H1 (cell line): ENCODE results near the gene TSSK6. TPM values are rescaled to one million over a fixed set of nuclear protein-coding genes. Genes with fewer than 3 reads are reported as not detected.

Source experiments
- CTCF ChIA-PET: fragments of 300-600 bp; sonication (Branson Sonifier 250); formaldehyde crosslinking; loops from one replicate; lab custom pipeline; 2021; ENCODE audit not compliant: partially characterized antibody; lab: Charles Lee
- POLR2A ChIA-PET: fragments of 300-600 bp; sonication (Branson Sonifier 250); formaldehyde crosslinking; loops from one replicate; lab custom pipeline; 2021; ENCODE audit warnings: inconsistent platforms; ENCODE audit not compliant: partially characterized antibody; lab: Charles Lee
- DNase-seq, 2 experiments: peaks; one replicate each; pipeline versions ENCODE4 v3.0.0 to v3.0.0-alpha.2; 2010 to 2022; ENCODE audit warnings: low spot score in 2 of 2, low read depth in 1 of 2, mixed read lengths in 1 of 2
- FAIRE-seq: peaks from 2 replicates; lab custom pipeline; 2011; peaks lifted over from hg19 to GRCh38; lab: Jason Lieb, UNC
- H2AFZ ChIP-seq: 2 replicates; pipeline ENCODE4 v1.8.1; 2012; ENCODE audit warnings: low read length, inconsistent platforms
- H2AK5ac ChIP-seq: 2 replicates; pipeline ENCODE4 v1.6.1; 2013; ENCODE audit warnings: low read depth, low read length
- H2BK120ac ChIP-seq: replicated peaks from 2 replicates; pipeline ENCODE3; 2013; ENCODE audit warnings: low read depth, low read length, inconsistent platforms
- H2BK12ac ChIP-seq: 2 replicates; pipeline ENCODE4 v1.6.1; 2013; ENCODE audit warnings: low read depth, low read length
- H2BK15ac ChIP-seq: 2 replicates; pipeline ENCODE4 v1.6.1; 2013; ENCODE audit warnings: low read length
- H2BK20ac ChIP-seq: 2 replicates; pipeline ENCODE4 v1.6.1; 2013; ENCODE audit warnings: low read length
- H2BK5ac ChIP-seq: 2 replicates; pipeline ENCODE4 v1.6.1; 2013; ENCODE audit warnings: low read depth, low read length
- H3K14ac ChIP-seq: 2 replicates; pipeline ENCODE4 v1.6.1; 2013; ENCODE audit warnings: inconsistent platforms; ENCODE audit not compliant: insufficient read length
- H3K18ac ChIP-seq: 2 replicates; pipeline ENCODE4 v1.6.1; 2013; ENCODE audit warnings: low read length; ENCODE audit errors: extremely low read depth
- H3K23ac ChIP-seq: 2 replicates; pipeline ENCODE4 v1.6.1; 2013; ENCODE audit warnings: inconsistent platforms; ENCODE audit not compliant: insufficient read length
- H3K23me2 ChIP-seq: 2 replicates; pipeline ENCODE4 v1.6.1; 2013; ENCODE audit warnings: low read depth, low read length
- H3K27ac ChIP-seq: 2 replicates; pipeline ENCODE4 v1.6.1; 2011; ENCODE audit warnings: low read depth, low read length, inconsistent platforms
- H3K27me3 ChIP-seq, 4 experiments: replicated peaks in 1 of 4; 1 replicate in 1 of 4; 2 replicates in 3 of 4; pipeline versions ENCODE4 v1.6.1 to v1.8.1; 2011 to 2013; ENCODE audit warnings: low read length in 3 of 4, mild to moderate bottlenecking in 3 of 4, inconsistent platforms in 2 of 4, mixed read lengths in 2 of 4, moderate library complexity in 1 of 4; ENCODE audit not compliant: control insufficient read depth in 3 of 4, insufficient read depth in 3 of 4; ENCODE audit errors: extremely low read depth in 1 of 4
- H3K36me3 ChIP-seq, 4 experiments: 2 replicates each; pipeline versions ENCODE4 v1.6.1 to v1.8.1; 2011 to 2013; ENCODE audit warnings: mild to moderate bottlenecking in 4 of 4, low read length in 3 of 4, moderate library complexity in 2 of 4, control low read depth in 1 of 4, inconsistent platforms in 1 of 4; ENCODE audit not compliant: insufficient read depth in 4 of 4, control insufficient read depth in 2 of 4
- H3K4ac ChIP-seq: replicated peaks from 2 replicates; pipeline ENCODE3; 2013; ENCODE audit warnings: low read length, low read depth, mixed read lengths, inconsistent platforms; ENCODE audit not compliant: insufficient read length
- H3K4me1 ChIP-seq, 4 experiments: replicated peaks in 1 of 4; 1 replicate in 1 of 4; 2 replicates in 3 of 4; pipeline versions ENCODE4 v1.6.1 to v1.8.1; 2011 to 2013; ENCODE audit warnings: low read length in 3 of 4, inconsistent platforms in 2 of 4, mixed read lengths in 1 of 4; ENCODE audit not compliant: insufficient read depth in 4 of 4, control insufficient read depth in 3 of 4
- H3K4me2 ChIP-seq, 2 experiments: 2 replicates each; pipeline versions ENCODE4 v1.6.1 to v1.8.1; 2011 to 2013; ENCODE audit warnings: low read depth in 2 of 2, low read length in 2 of 2, control low read depth in 1 of 2, inconsistent platforms in 1 of 2, mild to moderate bottlenecking in 1 of 2; ENCODE audit not compliant: insufficient read depth in 1 of 2
- H3K4me3 ChIP-seq, 4 experiments: fragments of 200-600, 300-600 bp in 1 of 4; sonication (generic), shearing (Covaris generic), sonication (Bioruptor Twin) in 1 of 4; 2 replicates each; pipeline versions ENCODE4 v1.5.1 to v1.8.1; 2011 to 2016; ENCODE audit warnings: low read length in 4 of 4, low read depth in 3 of 4, control low read depth in 2 of 4, inconsistent platforms in 2 of 4, mild to moderate bottlenecking in 2 of 4, mixed read lengths in 1 of 4, moderate library complexity in 1 of 4; ENCODE audit not compliant: insufficient read depth in 2 of 4; ENCODE audit errors: extremely low read depth in 1 of 4
- H3K56ac ChIP-seq: replicated peaks from 2 replicates; pipeline ENCODE3; 2013; ENCODE audit warnings: low read depth, mild to moderate bottlenecking, mixed read lengths, low read length, inconsistent platforms; ENCODE audit not compliant: insufficient read length
- H3K79me1 ChIP-seq: 2 replicates; pipeline ENCODE4 v1.6.1; 2013; ENCODE audit warnings: low read depth, low read length, control low read depth
- H3K79me2 ChIP-seq, 2 experiments: 2 replicates each; pipeline versions ENCODE4 v1.6.1 to v1.8.1; 2012 to 2013; ENCODE audit warnings: low read length in 2 of 2, mild to moderate bottlenecking in 2 of 2, inconsistent platforms in 1 of 2; ENCODE audit not compliant: insufficient read depth in 2 of 2, control insufficient read depth in 1 of 2
- H3K9ac ChIP-seq, 4 experiments: replicated peaks in 1 of 4; 1 replicate in 1 of 4; 2 replicates in 3 of 4; pipeline versions ENCODE4 v1.6.1 to v1.8.1; 2011 to 2013; ENCODE audit warnings: low read depth in 3 of 4, low read length in 3 of 4, control low read depth in 2 of 4, mild to moderate bottlenecking in 2 of 4, moderate library complexity in 2 of 4, inconsistent platforms in 1 of 4; ENCODE audit errors: extremely low read depth in 1 of 4
- H3K9me3 ChIP-seq, 2 experiments: 2 replicates each; pipeline versions ENCODE4 v1.6.1 to v1.8.1; 2012 to 2013; ENCODE audit warnings: mild to moderate bottlenecking in 2 of 2, moderate library complexity in 2 of 2, control low read depth in 1 of 2, inconsistent platforms in 1 of 2, low read depth in 1 of 2, low read length in 1 of 2, mixed read lengths in 1 of 2; ENCODE audit not compliant: insufficient read depth in 2 of 2
- H4K20me1 ChIP-seq, 2 experiments: replicated peaks in 1 of 2; 2 replicates each; pipeline versions ENCODE3 to v1.8.1; 2011 to 2013; ENCODE audit warnings: inconsistent platforms in 2 of 2, low read length in 2 of 2, mild to moderate bottlenecking in 1 of 2; ENCODE audit not compliant: insufficient read depth in 2 of 2, control insufficient read depth in 1 of 2
- H4K5ac ChIP-seq: 2 replicates; pipeline ENCODE4 v1.6.1; 2013; ENCODE audit warnings: low read length, low read depth, mixed read lengths, inconsistent platforms; ENCODE audit not compliant: insufficient read length
- H4K8ac ChIP-seq: 2 replicates; pipeline ENCODE4 v1.8.0; 2013; ENCODE audit warnings: mild to moderate bottlenecking, moderate library complexity, low read length, inconsistent platforms; ENCODE audit not compliant: insufficient read depth; ENCODE audit errors: extremely low read depth
- H4K91ac ChIP-seq: replicated peaks from 2 replicates; pipeline ENCODE3; 2013; ENCODE audit warnings: low read length, mixed read lengths, inconsistent platforms; ENCODE audit not compliant: insufficient read length
- ASH2L ChIP-seq: fragments of 200-600, 300-600 bp; sonication (generic); IDR thresholded peaks from one replicate; pipeline ENCODE4 v1.7.1; 2017; ENCODE audit warnings: low read length
- CTBP2 ChIP-seq: IDR thresholded peaks from 2 replicates; pipeline ENCODE4 v1.7.0; 2011; ENCODE audit warnings: borderline replicate concordance, mild to moderate bottlenecking, moderate library complexity, mixed read lengths, low read length; ENCODE audit not compliant: insufficient read depth, insufficient read length
- GTF2F1 ChIP-seq: IDR thresholded peaks from 2 replicates; pipeline ENCODE4 v1.6.1; 2012; ENCODE audit warnings: low read depth, low read length, improper control_type of control experiment, borderline replicate concordance
- KDM1A ChIP-seq: fragments of 200-600, 300-600 bp; sonication (generic); IDR thresholded peaks from 2 replicates; pipeline ENCODE4 v1.7.1; 2016; ENCODE audit warnings: mild to moderate bottlenecking, low read length, borderline replicate concordance
- NRF1 ChIP-seq: IDR thresholded peaks from 2 replicates; pipeline ENCODE4 v1.6.1; 2011; ENCODE audit warnings: mild to moderate bottlenecking, low read depth, low read length, improper control_type of control experiment
- POU5F1 ChIP-seq: IDR thresholded peaks from 2 replicates; pipeline ENCODE4 v1.6.1; 2011; ENCODE audit warnings: low read depth, mild to moderate bottlenecking, low read length, moderate library complexity
- RBBP5 ChIP-seq: IDR thresholded peaks from 2 replicates; pipeline ENCODE4 v1.7.1; 2012; ENCODE audit warnings: low read depth, mild to moderate bottlenecking, inconsistent platforms, low read length, moderate library complexity, borderline replicate concordance
- SIX5 ChIP-seq: IDR thresholded peaks from 2 replicates; pipeline ENCODE4 v1.6.1; 2011; ENCODE audit warnings: mild to moderate bottlenecking, low read depth, low read length
- TBP ChIP-seq: IDR thresholded peaks from 2 replicates; pipeline ENCODE4 v1.6.1; 2011; ENCODE audit warnings: low read depth, low read length, improper control_type of control experiment
- TEAD4 ChIP-seq: IDR thresholded peaks from 2 replicates; pipeline ENCODE4 v1.6.1; 2012; ENCODE audit warnings: low read depth, low read length, inconsistent platforms, mixed read lengths
- YY1 ChIP-seq: IDR thresholded peaks from 2 replicates; pipeline ENCODE4 v1.6.1; 2011; ENCODE audit warnings: low read depth, mild to moderate bottlenecking, low read length
- WGBS, 2 experiments: shearing (Covaris generic) in 1 of 2; methylation state at CpG; one replicate each; pipeline versions ENCODE4 v1.1.6 to v1.1.7; 2013 to 2015; ENCODE audit warnings: low lambda C conversion rate in 2 of 2, mixed read lengths in 2 of 2, inconsistent platforms in 1 of 2, low coverage in 1 of 2, missing lambda C conversion rate in 1 of 2; ENCODE audit not compliant: insufficient replicate concordance in 2 of 2, insufficient coverage in 1 of 2, insufficient read length in 1 of 2; ENCODE audit errors: extremely low coverage in 1 of 2, missing lambda C conversion rate in 1 of 2; 5-methylcytosine and 5-hydroxymethylcytosine counted together
- polyA plus RNA-seq, 7 experiments: library from polyadenylated mRNA; depleted of rRNA in 3 of 7; stranded (reverse) in 5 of 7; unstranded in 2 of 7; fragments of >200 nt in 5 of 7; fragments of 200-250 nt in 2 of 7; gene quantifications; 1 replicate in 5 of 7; 2 replicates in 1 of 7; 4 replicates in 1 of 7; pipeline versions ENCODE4 v1.2.1 to v1.2.3, GENCODE V29; 2011 to 2013; ENCODE audit warnings: missing spikeins in 2 of 7, mixed read lengths in 2 of 7
- total RNA-seq: library from RNA; stranded (reverse); fragmentation: NEBNext Ultra II Directional; extraction: Animal tissue kit (Norgen Biotek cat#: 25700); gene quantifications from 2 replicates; pipeline ENCODE4 v1.2.1, GENCODE V29; 2021
- TF ChIP-seq, protein P1 (sequence below), 3 experiments: IDR thresholded peaks; 1 replicate in 2 of 3; 2 replicates in 1 of 3; pipeline versions ENCODE4 v1.5.1 to v1.6.1; 2011; ENCODE audit warnings: low read length in 3 of 3, mild to moderate bottlenecking in 3 of 3, inconsistent platforms in 2 of 3, low read depth in 1 of 3, moderate library complexity in 1 of 3; ENCODE audit not compliant: insufficient read depth in 1 of 3; ENCODE audit errors: control extremely low read depth in 1 of 3

The TSSK6 gene
- total and polyA plus RNA-seq, 2 of the 8 experiments (the other 6 are each of a cell fraction or from before 2014, with no cell fraction given): 3.6 to 7.8 TPM

DNA sequence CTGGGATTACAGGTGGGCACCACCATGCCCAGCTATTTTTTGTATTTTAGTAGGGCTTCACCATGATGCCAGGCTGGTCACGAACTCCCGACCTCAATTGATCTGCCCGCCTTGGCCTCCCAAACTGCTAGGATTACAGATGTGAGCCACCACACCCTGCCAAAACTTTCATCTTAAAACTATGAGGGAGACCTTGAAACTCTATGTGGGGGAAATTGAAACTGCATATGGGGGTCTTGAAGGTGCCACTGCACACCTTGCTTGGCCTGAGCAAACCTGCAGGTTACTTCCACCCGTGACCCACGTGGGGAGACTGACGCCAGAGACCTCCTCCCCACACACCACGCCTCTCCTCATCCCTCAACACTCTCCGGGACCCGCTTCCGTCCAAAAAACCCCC is 38.3 kb upstream of the TSSK6 start:
- 0 out of 2 replicates have a peak, but pooled peaks cover 2% of the 10 kb centered on the region for H3K79me1 ChIP-seq
- no peak overlapping the region for H3K27ac ChIP-seq
- H3K4ac ChIP-seq: no peak overlapping the region
- H2BK5ac ChIP-seq: no peak overlapping the region
- H3K79me2 ChIP-seq: no peaks in the 10 kb centered on the region
- no peaks in the 10 kb centered on the region for H3K23me2 ChIP-seq
- H2BK12ac ChIP-seq: no peak overlapping the region
- 91% methylated on average over 10 of the region's 10 CpGs; no CpG with 5 or more reads in 1 of the 2 experiments for WGBS, 2 experiments
- no peak overlapping the region for H4K91ac ChIP-seq
- no peak overlapping the region for H3K14ac ChIP-seq
- POLR2A ChIA-PET: interaction anchor here (0.8 to 2.9 kb wide), 5 partner anchors 20 to 38 kb away, joined by 3 to 13 read pairs (median 6); partner anchors contain the start of genes NDUFA13, TSSK6 and YJEFN3
- no peak overlapping the region for H2BK20ac ChIP-seq
- no peak overlapping the region for H2BK120ac ChIP-seq
- FAIRE-seq (no peak), DNase-seq (no peak)
- H3K18ac ChIP-seq: no peak overlapping the region
- no peak overlapping the region for H3K4me3 ChIP-seq
- no peaks in the 10 kb centered on the region for H3K9me3 ChIP-seq
- H4K8ac ChIP-seq: peak overlapping the region; percentile 11; the same call in 1 of the 2 replicates
- no peak overlapping the region for H3K4me2 ChIP-seq
- no peaks in the 10 kb centered on the region for H3K36me3 ChIP-seq
- H2AFZ ChIP-seq: no peak overlapping the region
- H3K56ac ChIP-seq: no peak overlapping the region
- H3K23ac ChIP-seq: no peak overlapping the region
- no peak overlapping the region for H2AK5ac ChIP-seq
- no peaks in the 10 kb centered on the region for H3K27me3 ChIP-seq
- H3K4me1 ChIP-seq: no peaks in the 10 kb centered on the region; a peak in 3 of 7 replicates
- CTCF ChIA-PET: interaction anchor here (0.6 to 20.0 kb wide), 33 partner anchors 4 to 246 kb away, joined by 3 to 223 read pairs (median 6); partner anchors contain the start of genes CILP2, GMIP, LPAR2 and NDUFA13
- no peaks in the 10 kb centered on the region for H4K20me1 ChIP-seq
- no peak overlapping the region; the same call in 1 of the 2 replicates for H2BK15ac ChIP-seq
- H3K9ac ChIP-seq: no peak overlapping the region
- no peak overlapping the region for H4K5ac ChIP-seq
- TF ChIP-seq TEAD4: no peak
- TF ChIP-seq, protein P1, sequence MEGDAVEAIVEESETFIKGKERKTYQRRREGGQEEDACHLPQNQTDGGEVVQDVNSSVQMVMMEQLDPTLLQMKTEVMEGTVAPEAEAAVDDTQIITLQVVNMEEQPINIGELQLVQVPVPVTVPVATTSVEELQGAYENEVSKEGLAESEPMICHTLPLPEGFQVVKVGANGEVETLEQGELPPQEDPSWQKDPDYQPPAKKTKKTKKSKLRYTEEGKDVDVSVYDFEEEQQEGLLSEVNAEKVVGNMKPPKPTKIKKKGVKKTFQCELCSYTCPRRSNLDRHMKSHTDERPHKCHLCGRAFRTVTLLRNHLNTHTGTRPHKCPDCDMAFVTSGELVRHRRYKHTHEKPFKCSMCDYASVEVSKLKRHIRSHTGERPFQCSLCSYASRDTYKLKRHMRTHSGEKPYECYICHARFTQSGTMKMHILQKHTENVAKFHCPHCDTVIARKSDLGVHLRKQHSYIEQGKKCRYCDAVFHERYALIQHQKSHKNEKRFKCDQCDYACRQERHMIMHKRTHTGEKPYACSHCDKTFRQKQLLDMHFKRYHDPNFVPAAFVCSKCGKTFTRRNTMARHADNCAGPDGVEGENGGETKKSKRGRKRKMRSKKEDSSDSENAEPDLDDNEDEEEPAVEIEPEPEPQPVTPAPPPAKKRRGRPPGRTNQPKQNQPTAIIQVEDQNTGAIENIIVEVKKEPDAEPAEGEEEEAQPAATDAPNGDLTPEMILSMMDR (IDR thresholded peaks at IDR 0.05; ENCODE audit: control extremely low read depth in 1 of 3, insufficient read depth in 1 of 3, low read depth in 1 of 3, low read length in 3 of 3): no peak
- TF ChIP-seq GTF2F1: no peak
- TF ChIP-seq POU5F1: no peak
- no peak for TF ChIP-seq KDM1A
- TF ChIP-seq RBBP5: no peak
- no peak for TF ChIP-seq ASH2L
- TF ChIP-seq TBP: no peak
- TF ChIP-seq CTBP2: no peak
- no peak for TF ChIP-seq SIX5
- TF ChIP-seq YY1: no peak
- no peak for TF ChIP-seq NRF1
